Inferior parietal cortex (tissue), 1 donor: ENCODE results near the gene C22orf23.
"Not testable (repeated sequence)": the region's sequence is repeated elsewhere in the genome, so short reads cannot be mapped to it uniquely, and the experiment has no call there.

Source experiments
- DNase-seq: peaks from one replicate; pipeline ENCODE4 v3.0.0-alpha.2; 2016; ENCODE audit errors: extremely low spot score

The C22orf23 gene

DNA sequence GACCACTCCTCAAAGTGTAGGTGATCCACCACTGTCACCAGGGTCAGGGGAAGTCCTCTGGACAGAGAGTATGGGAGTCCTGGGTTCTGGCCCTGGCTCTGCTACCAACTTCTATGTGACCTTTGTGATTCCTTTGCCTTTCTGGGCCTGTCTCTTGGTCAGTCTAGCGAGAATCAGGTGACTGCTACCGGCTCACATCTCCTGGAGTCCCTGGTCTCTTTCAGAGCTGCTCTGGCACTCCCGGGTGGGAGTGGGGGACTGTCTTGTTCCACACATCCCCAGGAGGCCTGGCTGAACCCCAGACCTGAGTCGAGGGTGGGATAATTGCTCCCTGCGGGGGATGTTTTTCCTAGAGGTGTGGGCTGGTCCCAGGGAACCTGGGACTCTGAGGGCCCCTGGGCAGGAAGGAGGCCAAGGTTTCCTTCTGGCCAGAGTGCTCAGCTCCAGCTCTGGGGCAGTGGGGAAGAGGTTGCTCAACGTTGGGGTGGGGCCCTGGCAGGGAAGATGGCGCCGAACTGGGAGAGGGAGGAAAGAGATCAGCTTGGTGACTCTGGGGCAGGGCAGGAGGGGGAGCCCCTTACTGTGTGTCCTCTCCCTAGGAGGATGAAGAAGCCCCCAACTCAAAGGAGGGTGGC is 28.9 kb upstream of the C22orf23 start:
- DNase-seq: no peak

DNA sequence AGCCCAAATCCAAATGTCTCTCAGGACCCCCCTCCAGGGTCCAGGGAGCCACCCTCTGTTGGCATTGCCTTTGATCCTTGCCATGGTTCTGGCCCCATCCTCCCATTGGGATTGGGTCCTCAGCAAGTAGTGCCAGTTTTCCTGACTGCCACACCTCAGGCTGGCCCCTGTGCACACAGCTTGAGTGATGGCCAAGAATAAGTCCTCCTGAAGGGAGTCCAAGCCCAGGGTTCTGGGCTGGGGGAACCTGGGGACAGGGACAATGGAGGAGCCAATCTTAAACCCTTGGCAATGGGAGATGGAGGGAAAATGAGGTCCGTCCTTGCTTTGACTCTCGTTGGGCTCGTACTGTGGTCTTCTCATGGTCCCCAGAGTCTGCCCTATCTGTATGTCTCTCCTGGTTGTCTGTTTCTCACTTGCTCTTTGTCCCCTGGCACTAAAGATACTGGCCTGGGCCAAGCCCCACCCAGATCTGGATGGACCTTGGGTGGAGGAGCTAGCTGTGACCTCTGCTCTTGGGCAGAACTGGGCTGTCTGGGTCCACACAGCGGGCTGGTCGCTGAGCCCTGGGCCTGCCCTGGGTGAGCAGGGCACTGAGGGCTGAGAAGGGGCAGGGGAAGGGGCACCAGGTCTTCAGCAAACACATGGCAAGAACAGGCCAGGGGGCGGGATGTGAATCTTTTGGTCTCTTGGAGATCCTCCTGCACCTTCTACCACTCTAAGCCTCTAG is 28.0 kb upstream of the C22orf23 start:
- DNase-seq: no peak

DNA sequence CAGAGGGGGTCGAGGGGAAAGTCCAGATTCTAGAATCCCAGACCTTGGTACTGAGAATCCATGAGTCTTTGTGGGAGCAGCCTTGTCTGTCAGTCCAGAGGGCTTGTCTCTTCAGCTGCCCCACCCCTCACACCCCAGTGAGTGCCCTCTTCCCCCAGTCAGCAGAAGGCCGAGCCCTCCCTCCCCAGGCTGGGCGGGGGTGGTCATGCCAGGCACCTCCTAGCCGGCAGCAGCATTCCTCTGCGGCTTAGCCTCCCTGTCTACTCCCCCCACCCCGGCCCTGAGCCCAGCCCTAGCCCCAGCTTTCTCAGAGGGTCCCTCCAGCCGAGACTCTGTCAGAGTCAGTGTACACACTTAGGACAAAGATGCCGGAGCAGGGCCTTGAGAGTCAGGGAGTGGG is 26.4 kb upstream of the C22orf23 start:
- DNase-seq: no peak

DNA sequence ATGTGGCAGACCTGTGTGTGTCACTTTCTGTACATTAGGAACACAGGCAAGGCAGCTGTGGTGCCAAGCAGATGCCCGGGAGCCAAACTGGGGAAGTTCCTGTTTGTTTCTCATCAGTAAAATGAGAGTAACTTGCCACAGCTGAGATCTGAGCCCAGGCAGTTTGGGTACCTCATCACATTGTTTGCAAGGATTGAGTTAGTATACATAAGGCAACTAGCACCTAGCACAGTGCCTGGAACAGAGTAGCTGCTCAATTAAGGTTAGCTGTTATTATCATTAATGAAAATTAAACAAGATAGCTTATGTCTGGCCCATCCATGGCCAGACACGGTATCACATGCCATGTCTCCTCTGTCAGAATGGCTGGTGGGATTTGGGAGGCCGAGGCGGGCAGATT is 23.1 kb upstream of the C22orf23 start:
- DNase-seq: no peak

DNA sequence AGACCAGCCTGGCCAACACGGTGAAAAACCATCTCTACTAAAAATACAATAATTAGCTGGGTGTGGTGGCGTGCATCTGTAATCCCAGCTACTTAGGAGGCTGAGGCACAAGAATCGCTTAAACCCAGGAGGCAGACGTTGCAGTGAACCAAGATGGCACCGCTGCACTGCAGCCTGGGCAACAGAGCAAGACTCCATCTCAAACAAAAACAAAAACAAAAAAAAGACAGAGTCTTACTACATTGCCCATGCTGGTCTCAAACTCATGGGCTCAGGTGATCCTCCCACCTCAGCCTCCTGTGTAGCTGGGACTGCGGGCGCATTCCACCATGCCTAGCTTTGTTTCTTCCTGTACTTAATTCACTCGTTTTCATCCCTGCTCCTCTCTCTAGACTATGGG is 22.6 kb upstream of the C22orf23 start:
- not testable (repeated sequence) for DNase-seq

DNA sequence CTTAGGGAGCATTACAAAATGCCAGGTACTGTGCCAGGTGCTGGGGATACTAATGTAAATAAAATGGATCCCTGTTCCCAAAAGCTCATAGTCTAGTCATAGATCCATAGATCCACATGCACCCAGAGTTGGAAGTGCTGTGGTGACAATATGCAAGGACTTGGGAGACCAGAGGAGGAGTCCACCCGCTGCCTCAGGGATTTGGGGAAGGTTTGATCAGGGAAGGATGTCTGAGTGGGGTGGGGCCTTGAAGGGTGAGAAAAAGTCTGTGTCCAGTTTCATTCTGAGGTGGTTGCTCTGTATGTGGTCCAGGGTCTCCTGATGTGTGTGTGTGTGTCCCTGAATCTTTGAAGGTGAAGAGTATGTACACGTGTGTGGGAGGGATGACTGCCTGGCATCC is 21.8 kb upstream of the C22orf23 start:
- DNase-seq: no peak

DNA sequence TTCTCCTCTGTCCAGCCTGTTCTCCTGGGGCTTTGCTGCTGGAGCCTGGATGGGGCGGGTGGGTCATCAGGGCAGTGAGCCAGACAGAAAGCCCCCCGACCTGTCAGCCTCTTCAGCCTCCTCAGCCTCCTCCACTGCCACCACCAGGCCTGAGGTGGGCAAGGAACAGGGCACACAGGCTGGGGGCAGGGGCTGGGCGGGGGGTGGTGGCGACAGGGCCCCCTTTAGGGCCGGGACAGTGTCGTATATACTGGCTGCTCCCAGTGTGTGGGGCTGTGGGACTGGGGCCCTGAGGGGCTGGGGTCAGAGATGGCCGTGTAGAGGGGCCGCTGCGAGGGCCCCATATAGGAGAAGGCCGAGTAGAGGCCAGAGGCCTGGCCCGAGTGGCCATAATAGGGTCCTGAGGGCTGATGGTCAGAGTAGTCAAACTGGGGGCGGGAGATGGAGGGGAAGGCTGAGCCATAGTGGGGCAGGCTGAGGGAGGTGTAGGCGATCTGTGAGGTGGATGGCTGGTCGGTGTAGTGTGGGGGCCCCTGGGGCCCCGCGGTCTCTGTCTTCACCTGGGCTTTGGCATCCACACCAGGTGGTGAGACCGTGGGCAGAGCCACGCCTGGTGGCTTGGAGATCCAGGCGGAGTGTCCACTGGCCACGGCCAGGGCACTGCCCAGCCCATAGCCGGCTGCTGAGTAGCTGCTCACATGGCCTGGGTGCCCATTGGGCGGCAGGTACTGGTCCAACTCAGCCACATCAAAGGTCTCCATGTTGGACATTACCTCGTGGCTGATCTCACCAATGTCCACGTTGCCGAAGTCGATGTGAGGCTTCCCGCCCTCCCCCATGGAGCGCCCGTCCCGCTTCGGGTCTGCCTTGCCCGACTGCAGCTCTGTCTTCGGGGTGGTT is 20.1 kb upstream of the C22orf23 start:
- DNase-seq: no peak

DNA sequence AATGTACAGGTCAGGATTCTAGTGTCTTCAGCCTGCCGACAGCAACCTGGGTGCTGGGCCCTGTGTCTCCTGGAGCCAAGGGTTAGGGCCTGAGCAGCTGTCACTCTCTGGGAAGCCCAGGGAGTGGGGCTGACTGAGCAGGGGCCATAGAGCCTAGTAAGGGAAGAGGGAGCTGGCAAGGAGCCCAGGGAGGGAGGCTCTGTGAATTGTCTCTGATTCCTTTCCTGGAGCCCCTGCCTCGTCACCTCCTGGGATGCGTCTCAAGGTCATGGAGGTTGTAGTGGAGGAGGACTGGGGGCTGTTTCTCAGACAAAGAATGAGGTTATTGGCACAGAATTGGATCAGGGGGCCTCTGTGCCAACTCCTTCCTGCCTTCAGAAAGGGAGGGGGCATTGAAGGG is 19.1 kb upstream of the C22orf23 start:
- no peak for DNase-seq

DNA sequence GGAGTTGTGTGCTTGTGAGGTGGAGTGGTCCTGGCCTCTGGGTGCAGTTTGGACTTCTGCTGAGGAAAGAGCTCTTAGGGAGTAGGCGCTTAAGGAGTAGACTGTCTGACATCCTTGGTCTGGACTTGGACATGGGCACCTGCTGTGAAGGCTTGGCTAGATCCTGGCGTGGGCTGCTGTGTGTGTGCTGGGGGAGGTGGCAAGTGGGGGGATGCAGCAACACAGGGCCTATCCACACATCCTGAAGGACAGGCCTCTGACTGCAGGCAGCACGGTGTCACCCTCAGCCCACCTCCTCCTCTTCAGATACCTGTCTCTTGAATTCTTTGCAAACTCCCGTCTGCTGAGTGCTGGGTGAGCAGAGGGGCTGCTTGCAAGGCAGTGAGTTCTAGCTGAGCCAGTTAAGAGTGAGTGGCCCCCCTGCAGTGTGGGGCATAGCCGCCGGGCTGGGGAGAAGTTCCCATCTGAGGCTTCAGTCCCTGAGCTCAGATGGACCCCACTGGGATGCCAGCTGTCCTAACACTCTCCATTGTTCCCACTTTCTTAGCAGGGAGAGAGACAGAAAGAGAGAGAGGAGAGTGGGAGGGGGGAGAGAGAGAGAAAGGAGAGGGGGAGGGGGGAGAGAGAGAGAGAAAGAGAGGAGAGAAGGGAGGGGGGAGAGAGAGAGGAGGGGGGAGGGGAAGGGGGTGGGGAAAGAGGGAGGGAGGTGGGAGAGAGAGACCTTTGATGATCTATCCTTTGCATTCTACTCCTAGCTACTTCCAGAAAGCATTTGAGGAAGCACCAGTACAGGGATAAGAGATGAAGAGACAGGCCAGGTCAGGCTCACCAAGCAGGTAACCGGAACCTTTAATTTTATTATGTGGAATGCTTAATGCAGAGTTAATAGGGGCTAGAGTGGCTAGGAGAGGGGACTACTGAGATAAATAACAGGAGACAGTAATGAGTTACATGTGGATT is 18.4 kb upstream of the C22orf23 start:
- no peak for DNase-seq

DNA sequence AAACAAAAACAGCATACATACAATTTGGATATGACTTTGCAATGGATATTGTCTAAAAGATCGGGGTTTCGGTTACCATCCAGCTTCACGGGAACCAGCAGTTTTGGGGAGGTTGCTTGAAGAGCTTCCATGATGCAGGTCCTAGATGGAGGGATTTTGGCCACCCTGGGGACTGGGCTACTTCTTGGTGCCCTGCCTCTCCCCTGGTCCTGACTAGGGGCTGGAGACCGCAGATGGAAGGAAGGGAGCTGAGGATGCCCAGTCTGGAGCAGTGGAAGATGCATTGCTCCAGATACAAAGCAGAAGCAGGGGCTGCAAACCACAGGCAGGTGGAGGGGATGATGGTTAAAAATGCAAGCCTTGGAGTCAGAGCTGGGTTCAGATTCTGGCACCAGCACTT is 17.5 kb upstream of the C22orf23 start:
- DNase-seq: no peak

DNA sequence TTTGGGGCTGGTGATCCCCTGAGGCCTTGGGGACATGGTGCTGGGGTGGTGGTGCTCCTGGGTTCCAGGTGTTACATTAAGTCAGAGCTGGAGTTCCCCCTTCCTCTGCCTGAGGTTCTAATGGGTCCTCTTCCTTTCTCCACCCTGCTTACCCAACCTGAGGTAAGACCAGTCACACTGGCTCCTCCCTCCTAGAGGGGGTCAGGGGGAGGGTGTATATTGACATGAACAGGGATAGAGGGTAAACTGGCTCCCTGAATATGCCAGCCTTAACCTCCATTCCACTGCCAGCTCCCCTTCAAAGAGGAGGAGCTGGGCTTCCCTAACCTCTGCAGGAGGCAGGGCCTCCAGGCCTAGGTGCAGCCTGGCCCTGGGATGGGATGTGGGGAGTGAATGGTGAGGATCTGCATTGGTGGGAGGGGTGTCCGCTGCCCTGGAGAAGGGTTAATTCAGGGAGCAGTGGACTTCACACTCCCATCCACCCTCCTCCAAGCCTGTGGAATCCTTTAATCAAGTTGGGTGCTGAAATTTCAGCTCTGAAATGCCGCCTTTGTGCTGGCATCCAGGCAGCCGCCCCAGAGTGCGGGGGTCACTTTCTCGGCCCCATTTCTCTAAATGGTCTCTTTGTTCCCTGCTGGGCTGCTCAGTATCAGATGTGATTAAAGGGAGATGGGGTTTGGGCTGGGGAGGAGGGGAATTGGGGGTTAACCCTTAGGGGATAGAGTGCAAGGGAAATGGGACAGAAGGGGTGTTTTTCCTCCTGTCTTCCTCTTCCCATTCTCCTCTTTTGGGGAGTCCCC is 15.3 kb upstream of the C22orf23 start:
- DNase-seq: peak; percentile 68

DNA sequence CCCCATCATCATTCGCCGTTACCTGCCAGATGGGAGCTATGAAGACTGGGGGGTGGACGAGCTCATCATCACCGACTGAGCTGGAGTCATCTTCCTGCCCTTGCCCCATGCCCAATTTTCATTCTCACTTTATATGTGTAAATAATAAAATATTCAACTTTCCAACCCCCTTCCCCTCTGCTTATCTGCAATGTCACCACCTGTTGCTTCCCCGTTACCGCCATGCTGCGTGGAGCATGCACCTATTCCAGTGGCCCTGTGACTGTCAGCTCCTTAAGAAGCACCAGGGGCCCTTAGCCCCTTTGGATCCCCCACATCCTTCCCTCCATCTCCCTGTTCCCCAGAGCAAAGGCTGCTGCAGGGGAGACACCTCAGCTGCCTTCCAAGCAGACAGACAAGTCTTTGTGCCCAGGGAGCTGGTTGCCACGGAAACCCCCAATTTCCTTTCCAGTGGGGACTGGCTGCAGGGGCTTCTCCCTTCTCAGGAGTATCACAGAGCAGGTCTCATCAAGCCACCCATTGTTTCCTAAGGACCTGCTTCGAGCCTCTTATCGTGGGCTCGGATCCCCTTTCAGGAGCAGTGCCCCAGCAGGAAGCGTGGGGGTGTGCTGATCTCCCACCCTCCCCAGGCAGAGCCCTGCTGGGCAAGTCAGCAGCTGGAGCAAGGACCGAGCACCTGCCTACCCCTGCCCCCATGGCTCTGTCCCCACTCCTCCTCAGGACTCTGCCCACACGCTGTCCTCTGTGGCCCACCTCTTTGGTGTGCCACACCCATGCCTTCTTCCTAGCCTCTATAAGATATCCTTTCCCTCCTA is 14.4 kb upstream of the C22orf23 start:
- DNase-seq: no peak

DNA sequence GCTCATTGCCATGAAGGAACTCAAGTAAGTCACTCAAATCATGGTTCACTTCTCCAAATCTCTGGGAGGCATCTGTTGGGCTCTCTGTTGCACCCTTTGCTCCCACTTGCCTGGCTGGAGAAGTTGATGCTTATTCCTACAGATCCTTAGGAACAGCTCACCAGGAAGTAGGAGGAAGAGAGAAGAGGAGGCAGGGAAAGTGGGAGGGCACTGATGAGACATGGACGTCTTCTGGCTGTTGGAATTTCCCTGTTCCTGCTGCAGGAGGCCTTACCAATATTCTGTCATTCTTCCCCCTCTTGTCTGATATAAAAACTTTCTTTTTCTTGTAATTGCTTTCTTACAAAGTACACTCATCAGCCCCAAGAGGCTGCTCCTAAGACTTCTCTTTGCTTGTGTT is 13.7 kb upstream of the C22orf23 start:
- DNase-seq: no peak

DNA sequence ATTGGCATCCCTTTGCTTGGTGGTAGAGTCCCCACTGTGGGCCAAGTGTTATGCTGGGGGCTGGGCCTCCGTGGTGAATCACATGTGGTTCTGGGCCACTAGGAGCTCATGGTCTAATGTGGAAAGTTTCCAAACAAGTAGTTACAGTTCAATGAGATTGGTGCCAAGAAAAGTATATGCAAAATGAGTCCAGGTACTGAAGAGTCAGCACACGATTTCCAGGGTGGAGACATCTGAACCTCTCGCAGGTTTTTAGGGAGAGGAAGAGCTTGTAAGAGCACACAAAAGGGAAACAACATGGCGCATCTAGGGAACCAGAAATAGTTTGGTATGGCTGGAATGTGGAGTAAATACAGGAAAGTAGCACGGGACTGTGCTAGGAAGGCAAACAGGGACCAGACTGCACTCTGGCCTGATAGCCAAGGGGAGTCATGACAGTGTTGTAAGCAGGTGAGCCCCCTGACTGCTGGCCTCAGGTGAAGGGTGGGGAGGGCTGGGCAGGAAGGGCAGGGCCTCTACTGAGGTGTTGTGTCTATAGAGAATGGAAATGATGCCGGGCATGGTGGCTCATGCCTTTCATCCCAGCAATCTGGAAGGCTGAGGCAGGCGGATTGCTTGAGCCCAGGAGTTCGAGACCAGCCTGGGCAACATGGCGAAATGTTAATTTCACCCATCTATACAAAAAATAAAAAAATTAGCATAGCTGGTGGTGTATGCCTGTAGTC is 12.7 kb upstream of the C22orf23 start:
- DNase-seq: no peak

DNA sequence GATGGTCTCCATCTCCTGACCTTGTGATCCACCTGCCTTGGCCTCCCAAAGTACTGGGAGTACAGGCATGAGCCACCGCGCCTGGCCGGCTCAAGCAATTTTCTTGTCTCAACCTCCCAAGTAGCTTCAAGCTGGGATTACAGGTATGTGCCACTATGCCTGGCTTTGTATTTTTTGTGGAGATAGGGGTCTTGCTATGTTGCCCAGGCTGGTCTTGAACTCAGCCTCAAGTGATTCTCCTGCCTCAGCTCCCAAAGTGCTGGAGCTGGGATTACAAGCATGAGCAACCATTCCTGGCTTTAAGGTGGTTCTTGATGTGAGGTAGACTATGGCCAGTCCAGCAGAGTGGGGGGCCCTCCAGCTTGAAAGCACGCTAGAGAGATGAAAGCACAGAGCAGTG is 7.7 kb upstream of the C22orf23 start:
- no peak for DNase-seq

DNA sequence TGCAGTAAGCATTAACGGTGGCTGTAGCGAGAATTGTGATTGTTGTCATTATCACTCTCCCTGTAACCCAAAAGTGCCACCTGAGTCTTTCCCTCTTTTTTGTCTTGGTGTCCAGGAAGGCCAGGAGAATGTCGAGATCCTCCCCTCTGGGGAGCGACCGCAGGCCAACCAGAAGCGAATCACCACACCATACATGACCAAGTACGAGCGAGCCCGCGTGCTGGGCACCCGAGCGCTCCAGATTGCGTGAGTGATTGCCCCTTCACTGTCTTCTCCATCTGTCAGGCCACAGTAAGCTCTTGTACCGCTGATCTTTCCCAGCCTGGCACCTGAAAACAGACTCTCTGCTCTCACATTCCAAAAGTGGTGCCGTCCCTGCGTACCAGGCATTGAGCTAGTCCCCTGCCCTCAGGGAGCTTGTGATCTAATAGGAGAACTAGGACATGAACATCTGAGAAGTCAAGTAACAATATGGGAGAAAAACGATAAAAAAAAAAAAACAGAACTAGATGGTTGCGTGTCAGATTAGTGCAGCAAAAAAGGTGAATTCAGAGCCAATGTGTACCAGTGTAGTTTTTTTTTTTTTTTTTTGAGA is 5.9 kb upstream of the C22orf23 start:
- DNase-seq: no peak

DNA sequence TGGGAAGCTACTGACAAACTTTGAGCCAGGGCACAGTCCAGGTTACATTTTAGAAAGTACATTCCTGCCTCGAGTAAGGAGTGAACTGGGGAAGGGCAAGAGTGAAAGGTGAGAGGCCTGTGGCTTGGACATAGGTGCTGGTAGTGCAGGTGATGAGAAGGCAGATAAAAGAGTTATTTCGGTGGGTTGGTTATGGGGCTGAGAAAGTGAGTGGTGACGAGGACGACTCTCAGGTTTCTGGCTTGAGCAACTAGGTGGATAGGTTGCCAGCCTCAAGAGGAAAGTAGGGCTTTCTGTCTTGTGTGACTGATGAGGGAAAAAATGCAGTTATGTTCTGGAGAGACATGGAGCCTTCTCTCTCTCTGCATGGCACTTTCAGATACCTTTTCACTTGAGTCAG is 3.8 kb upstream of the C22orf23 start:
- no peak for DNase-seq

DNA sequence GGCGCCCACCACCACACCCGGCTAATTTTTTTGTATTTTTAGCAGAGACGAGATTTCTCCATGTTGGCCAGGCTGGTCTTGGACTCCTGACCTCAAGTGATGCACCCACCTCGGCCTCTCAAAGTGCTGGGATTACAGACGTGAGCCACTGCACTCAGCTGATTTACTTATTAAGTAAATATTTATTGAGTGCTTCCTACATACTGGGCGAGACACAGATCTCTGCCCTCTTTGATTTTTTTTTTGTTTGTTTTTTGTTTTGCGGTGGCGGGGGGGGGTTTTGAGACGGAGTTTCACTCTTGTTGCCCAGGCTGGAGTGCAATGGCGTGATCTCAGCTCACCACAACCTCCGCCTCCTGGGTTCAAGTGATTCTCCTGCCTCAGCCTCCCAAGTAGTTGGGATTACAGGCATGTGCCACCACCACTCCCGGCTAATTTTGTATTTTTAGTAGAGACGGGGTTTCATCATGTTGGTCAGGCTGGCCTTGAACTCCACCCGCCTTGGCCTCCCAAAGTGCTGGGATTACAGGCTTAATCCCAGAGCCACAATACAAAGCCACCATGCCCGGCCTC is 2.5 kb upstream of the C22orf23 start:
- not testable (repeated sequence) for DNase-seq
